Esophagus (tissue), 2 donors: ENCODE results near the gene SPATA20. TPM values are rescaled to one million over a fixed set of nuclear protein-coding genes. Genes with fewer than 3 reads are reported as not detected.

ENCODE experiments used
- H3K27ac ChIP-seq, 2 donors: one replicate each; pipeline ENCODE4 v1.5.1; 2013; ENCODE audit warnings: low read depth in 2 of 2, mild to moderate bottlenecking in 2 of 2, inconsistent platforms in 1 of 2, low read length in 1 of 2, moderate library complexity in 1 of 2
- H3K27me3 ChIP-seq, 2 donors: one replicate each; pipeline ENCODE4 v1.6.1; 2013; ENCODE audit warnings: low read length in 2 of 2, control low read depth in 1 of 2, mild to moderate bottlenecking in 1 of 2; ENCODE audit not compliant: insufficient read depth in 2 of 2, control insufficient read depth in 1 of 2
- H3K36me3 ChIP-seq, 2 donors: one replicate each; pipeline ENCODE4 v1.6.1; 2013; ENCODE audit warnings: low read length in 1 of 2; ENCODE audit not compliant: control insufficient read depth in 2 of 2, insufficient read depth in 2 of 2
- H3K4me1 ChIP-seq, 2 donors: one replicate each; pipeline ENCODE4 v1.6.1; 2013; ENCODE audit warnings: low read length in 1 of 2; ENCODE audit not compliant: control insufficient read depth in 2 of 2, insufficient read depth in 2 of 2
- H3K4me3 ChIP-seq, 2 donors: one replicate each; pipeline ENCODE4 v1.5.1; 2013; ENCODE audit warnings: low read length in 2 of 2, mild to moderate bottlenecking in 2 of 2, low read depth in 1 of 2, moderate library complexity in 1 of 2
- H3K9me3 ChIP-seq, 2 donors: one replicate each; pipeline ENCODE4 v1.6.1; 2013; ENCODE audit warnings: mild to moderate bottlenecking in 2 of 2, low read depth in 1 of 2, low read length in 1 of 2, moderate library complexity in 1 of 2; ENCODE audit not compliant: control insufficient read depth in 2 of 2, insufficient read depth in 1 of 2
- WGBS, 2 donors: extraction: QIAGEN DNeasy Blood & Tissue Kit; methylation state at CpG; one replicate each; pipeline ENCODE4 v1.1.7; 2013; 5-methylcytosine and 5-hydroxymethylcytosine counted together
- polyA plus RNA-seq, 2 donors: library from polyadenylated mRNA; stranded (reverse); fragments of 200-250 nt; gene quantifications; one replicate each; pipeline ENCODE4 v1.2.3, GENCODE V29; 2013
- donor health status: healthy with polysubstance abuse.
- donor health status: Bipolar disorder and iron deficiency.

The SPATA20 gene
- polyA plus RNA-seq, 2 donors: 11.5 to 26.7 TPM

DNA sequence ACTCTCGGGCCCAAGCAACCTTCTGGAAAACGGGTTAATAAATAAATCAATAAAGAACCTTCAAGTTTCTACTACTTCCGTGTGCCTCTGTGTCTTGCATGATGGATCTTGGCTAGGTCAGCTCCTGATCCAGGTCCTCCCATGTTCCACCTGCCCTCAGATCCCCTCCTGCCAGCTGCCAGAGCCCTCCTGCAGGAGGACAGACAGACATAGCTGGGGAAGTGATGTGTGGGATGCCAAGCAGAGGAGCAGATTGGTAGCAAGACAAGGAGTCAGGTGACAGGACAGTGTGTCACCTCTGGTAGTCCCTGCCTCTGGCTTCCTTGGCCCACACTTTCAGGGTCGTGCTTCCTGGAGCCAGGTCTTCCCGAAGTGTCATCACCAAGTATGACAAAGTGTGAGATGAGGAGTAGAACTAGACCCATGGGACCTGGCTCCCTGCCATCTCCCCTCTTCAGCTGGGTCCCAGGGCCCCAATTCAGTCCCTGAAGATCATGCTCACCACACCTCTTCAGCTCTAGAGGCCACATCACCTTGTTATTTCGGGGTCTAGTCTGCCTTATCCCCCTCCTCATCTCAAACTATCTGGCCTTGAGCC lies 15.4 kb upstream of the SPATA20 start:
- no peaks in the 10 kb centered on the region for H3K27me3 ChIP-seq
- H3K27ac ChIP-seq: no peak overlapping the region
- peaks cover 0 to 4% of the 10 kb centered on the region in 2 donors for H3K36me3 ChIP-seq
- H3K4me3 ChIP-seq: no peak overlapping the region
- no peaks in the 10 kb centered on the region for H3K9me3 ChIP-seq
- peaks cover 0 to 15% of the 10 kb centered on the region in 2 donors for H3K4me1 ChIP-seq
- WGBS, 2 donors: 62 to 67% methylated on average over 6 of the region's 6 CpGs

- no peaks in the 10 kb centered on the region for H3K27me3 ChIP-seq
- peak within 1 kb of the TSS; percentile 64 to 83 for H3K4me3 ChIP-seq
- 2% methylated on average over 21 of the region's 21 CpGs for WGBS, 2 donors
- peak within 1 kb of the TSS; percentile 93 to 97 for H3K27ac ChIP-seq
- peaks cover 0 to 19% of the 10 kb centered on the region in 2 donors for H3K4me1 ChIP-seq
- no peaks in the 10 kb centered on the region for H3K9me3 ChIP-seq
- H3K36me3 ChIP-seq: peaks cover 0 to 11% of the 10 kb centered on the region in 2 donors
These were observed 14.4 kb upstream of the SPATA20 start, which contains the start of gene EPN3 for GRCh38 chr17:50532452-50533024. EPN3 (plus strand) TSS chr17:50532735; CDS start chr17:50536557, 3,822 bp downstream.

DNA sequence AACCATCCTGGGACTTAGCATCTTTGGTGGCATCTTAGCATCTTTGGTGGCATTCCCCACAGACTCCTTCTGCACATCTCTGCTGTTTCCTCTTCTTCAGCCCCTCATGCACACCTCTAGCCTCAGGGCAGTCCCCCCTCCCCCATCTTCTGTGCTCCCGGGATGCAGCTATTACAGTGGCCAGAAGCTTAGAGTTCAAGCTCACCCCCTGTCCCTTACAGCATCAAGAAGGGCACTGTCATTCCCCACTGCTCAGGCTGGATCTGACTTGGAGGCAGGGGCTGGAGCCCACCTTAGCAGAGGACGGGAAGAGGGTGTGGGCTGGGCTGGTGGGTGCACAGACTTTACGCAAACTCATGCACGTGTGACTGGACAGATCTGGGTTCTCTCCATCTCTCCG lies 13.8 kb upstream of the SPATA20 start:
- Histone ChIP-seq H3K27ac (peak overlapping the region; percentile 93 to 97), H3K4me3 (peak overlapping the region; percentile 64 to 83), H3K36me3 (peaks cover 0 to 18% of the 10 kb centered on the region in 2 donors), H3K4me1 (peaks cover 0 to 25% of the 10 kb centered on the region in 2 donors), H3K27me3 (no peaks in the 10 kb centered on the region), H3K9me3 (no peaks in the 10 kb centered on the region)
- WGBS, 2 donors: 13 to 15% methylated on average over 5 of the region's 5 CpGs

DNA sequence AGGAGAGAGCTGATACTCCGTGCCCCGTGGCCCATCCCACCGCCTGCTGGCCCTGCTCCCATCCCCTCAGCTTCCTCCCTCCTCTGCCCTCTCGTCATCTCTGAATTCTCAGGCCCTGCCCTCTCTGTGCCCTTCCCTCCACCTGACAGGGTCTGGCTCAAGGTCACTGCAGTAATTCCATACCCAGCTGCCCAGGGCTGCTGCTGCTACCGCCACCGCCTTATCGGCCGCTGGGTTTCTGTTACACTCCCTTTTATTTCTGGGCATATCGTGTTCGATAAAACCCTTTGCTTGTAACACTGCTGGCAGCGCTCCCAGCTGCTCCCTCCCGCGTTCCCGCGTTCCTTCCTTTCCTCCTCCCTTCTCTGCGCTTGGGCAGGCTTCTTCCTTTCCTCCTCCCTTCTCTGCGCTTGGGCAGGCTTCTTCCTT lies 13.2 kb upstream of the SPATA20 start:
- H3K4me1 ChIP-seq: peaks cover 0 to 29% of the 10 kb centered on the region in 2 donors
- peak overlapping the region; percentile 93 to 97 for H3K27ac ChIP-seq
- 2% methylated on average over 17 of the region's 17 CpGs for WGBS, 2 donors
- H3K9me3 ChIP-seq: no peaks in the 10 kb centered on the region
- peaks cover 0 to 22% of the 10 kb centered on the region in 2 donors for H3K36me3 ChIP-seq
- peak overlapping the region; percentile 64 to 83 for H3K4me3 ChIP-seq
- no peaks in the 10 kb centered on the region for H3K27me3 ChIP-seq

DNA sequence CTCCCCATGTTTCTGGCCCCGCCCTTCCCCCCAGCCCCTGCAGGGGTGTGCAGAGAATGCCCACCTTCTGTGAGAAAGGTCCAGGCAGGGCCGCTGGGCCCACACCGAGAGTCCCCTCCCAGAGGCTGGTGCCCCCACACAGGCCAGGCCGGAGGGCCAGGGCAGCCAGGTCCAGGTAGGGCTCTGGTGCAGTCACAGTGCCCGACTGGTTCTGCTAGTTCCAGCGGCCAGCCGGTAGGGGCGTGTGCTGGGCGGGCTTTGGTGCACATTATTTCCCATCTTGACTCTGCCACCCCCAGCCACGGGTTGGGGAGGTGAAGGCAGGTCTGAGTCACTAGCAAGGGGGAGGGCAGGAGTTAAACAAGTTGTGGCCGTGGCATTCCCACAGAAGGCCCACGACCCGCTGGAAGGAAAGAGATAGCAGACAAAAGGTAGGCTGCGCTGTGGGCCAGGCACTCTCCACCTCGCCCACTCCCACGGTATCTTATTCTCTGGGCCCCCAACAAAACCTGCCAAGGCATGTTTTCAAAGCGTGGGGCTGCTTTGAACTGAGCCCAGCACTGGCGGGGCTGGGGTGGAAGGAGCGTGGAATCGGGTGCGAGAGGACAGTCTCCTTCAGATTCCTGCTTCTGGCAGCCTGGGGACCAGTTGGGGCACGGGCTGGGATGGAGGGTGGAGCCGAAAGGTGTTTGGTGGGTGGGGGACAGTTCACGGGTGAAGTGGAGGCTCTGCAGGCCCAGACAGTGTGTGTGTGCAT lies 12.6 kb upstream of the SPATA20 start:
- Histone ChIP-seq H3K36me3 (peaks cover 0 to 26% of the 10 kb centered on the region in 2 donors), H3K4me3 (peak overlapping the region; percentile 64 to 83), H3K9me3 (no peaks in the 10 kb centered on the region), H3K4me1 (peaks cover 0 to 35% of the 10 kb centered on the region in 2 donors), H3K27me3 (no peaks in the 10 kb centered on the region), H3K27ac (peak overlapping the region; percentile 93 to 97)
- WGBS, 2 donors: 34 to 37% methylated on average over 24 of the region's 24 CpGs

- 53 to 64% methylated on average over 2 of the region's 2 CpGs for WGBS, 2 donors
- peaks cover 0 to 40% of the 10 kb centered on the region in 2 donors for H3K4me1 ChIP-seq
These were observed 12.0 kb upstream of the SPATA20 start for GRCh38 chr17:50534979-50535326.

GRCh38 chr17:50535407-50535806 lies 11.6 kb upstream of the SPATA20 start:
- Histone ChIP-seq H3K36me3 (peaks cover 0 to 30% of the 10 kb centered on the region in 2 donors), H3K4me1 (peaks cover 0 to 44% of the 10 kb centered on the region in 2 donors), H3K27ac (peak overlapping the region in 1 of 2 donors; percentile 90), H3K9me3 (no peaks in the 10 kb centered on the region), H3K4me3 (peak overlapping the region; percentile 60 to 83), H3K27me3 (no peaks in the 10 kb centered on the region)
- 53% methylated on average over 7 of the region's 7 CpGs for WGBS, 2 donors

More at GRCh38 chr17:50534979-50535326, 12.0 kb upstream of the SPATA20 start:
- Histone ChIP-seq H3K9me3 (no peaks in the 10 kb centered on the region), H3K4me3 (peak overlapping the region; percentile 60 to 83), H3K27me3 (no peaks in the 10 kb centered on the region), H3K27ac (peak overlapping the region; percentile 90 to 97), H3K36me3 (peaks cover 0 to 30% of the 10 kb centered on the region in 2 donors)

DNA sequence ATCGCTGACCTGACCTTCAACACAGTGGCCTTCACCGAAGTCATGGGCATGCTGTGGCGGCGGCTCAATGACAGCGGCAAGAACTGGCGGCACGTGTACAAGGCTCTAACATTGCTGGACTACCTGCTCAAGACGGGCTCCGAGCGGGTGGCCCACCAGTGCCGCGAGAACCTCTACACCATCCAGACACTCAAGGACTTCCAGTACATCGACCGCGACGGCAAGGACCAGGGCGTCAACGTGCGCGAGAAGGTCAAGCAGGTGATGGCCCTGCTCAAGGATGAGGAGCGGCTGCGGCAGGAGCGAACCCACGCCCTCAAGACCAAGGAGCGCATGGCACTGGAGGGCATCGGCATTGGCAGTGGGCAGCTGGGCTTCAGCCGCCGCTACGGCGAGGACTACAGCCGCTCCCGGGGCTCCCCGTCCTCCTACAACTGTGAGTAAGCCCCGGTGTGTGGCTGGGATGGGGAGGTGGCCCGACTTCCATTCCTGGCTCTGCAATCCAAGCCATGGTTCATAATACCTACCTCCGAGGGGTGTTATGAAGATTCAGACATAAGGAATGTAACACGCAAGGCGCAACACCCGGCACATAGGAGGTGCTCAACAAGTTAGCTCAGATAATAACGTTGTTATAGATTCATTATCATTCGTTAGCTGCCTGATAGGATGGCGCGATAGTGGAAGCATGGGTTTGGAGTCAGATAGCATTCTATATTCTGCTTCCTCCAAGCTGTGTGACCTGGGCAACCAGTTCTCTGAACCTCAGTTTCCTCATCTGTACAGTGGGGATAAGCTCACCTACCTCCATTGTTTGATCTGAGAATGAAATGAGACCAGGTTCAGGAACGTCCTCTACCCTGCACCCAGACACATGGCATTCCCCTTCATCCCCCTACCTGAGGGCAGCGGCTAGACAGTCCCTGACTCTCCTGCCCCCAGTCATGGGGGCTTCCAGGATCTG lies 10.0 kb upstream of the SPATA20 start:
- WGBS, 2 donors: 91% methylated on average over 45 of the region's 45 CpGs
- peaks cover 0 to 30% of the 10 kb centered on the region in 2 donors for H3K36me3 ChIP-seq
- H3K27ac ChIP-seq: no peak overlapping the region
- no peak overlapping the region for H3K4me3 ChIP-seq
- no peaks in the 10 kb centered on the region for H3K9me3 ChIP-seq
- peaks cover 0 to 55% of the 10 kb centered on the region in 2 donors for H3K4me1 ChIP-seq
- H3K27me3 ChIP-seq: no peaks in the 10 kb centered on the region
